Neural cell (in vitro differentiated cells): Measurements from ENCODE around the gene TNIP1.

Source experiments
- CTCF ChIP-seq: fragments of 450-650 bp; IDR thresholded peaks from 2 replicates; pipeline ENCODE4 v1.5.1; 2014; ENCODE audit warnings: antibody characterized with exemption, mild to moderate bottlenecking, moderate library complexity; ENCODE audit not compliant: poor library complexity, severe bottlenecking
- EP300 ChIP-seq: fragments of 450-650 bp; conservative IDR thresholded peaks from 2 replicates; pipeline ENCODE4 v1.6.1; 2014; ENCODE audit warnings: antibody characterized with exemption, mild to moderate bottlenecking, moderate library complexity; ENCODE audit not compliant: poor library complexity, severe bottlenecking
- EZH2 ChIP-seq: fragments of 200-600, 300-800 bp; shearing (Covaris generic), sonication (generic); IDR thresholded peaks from 2 replicates; pipeline ENCODE4 v1.6.1; 2014; ENCODE audit warnings: antibody characterized with exemption, low read length, borderline replicate concordance, mild to moderate bottlenecking; ENCODE audit not compliant: insufficient read depth, poor library complexity, severe bottlenecking
- MXI1 ChIP-seq: fragments of 450-650 bp; conservative IDR thresholded peaks from 2 replicates; pipeline ENCODE4 v1.6.1; 2014; ENCODE audit warnings: antibody characterized with exemption, mild to moderate bottlenecking; ENCODE audit not compliant: poor library complexity, severe bottlenecking
- POLR2AphosphoS5 ChIP-seq: IDR thresholded peaks from 2 replicates; pipeline ENCODE4 v1.6.1; 2012
- RAD21 ChIP-seq: fragments of 450-650 bp; conservative IDR thresholded peaks from 2 replicates; pipeline ENCODE4 v1.6.1; 2014; ENCODE audit warnings: antibody characterized with exemption, mild to moderate bottlenecking, moderate library complexity
- REST ChIP-seq: IDR thresholded peaks from 2 replicates; pipeline ENCODE4 v1.6.1; 2012; ENCODE audit warnings: borderline replicate concordance

GRCh38 chr5:151097820-151098767, 17.3 kb upstream of the TNIP1 start:
- TF ChIP-seq CTCF (no peak), EZH2 (no peak), POLR2AphosphoS5 (no peak), RAD21 (no peak), MXI1 (no peak), REST (no peak), EP300 (no peak)
